Panc1 (cell line): ENCODE data around the gene OCEL1. TPM values are rescaled to one million over a fixed set of nuclear protein-coding genes. Genes with fewer than 3 reads are reported as not detected.

Source experiments
- ATAC-seq: fragments of 200-7000 bp; cut with Tn5 transposase; 2 replicates; pipeline ENCODE4 v1.9.1; 2020; ENCODE audit warnings: mild to moderate bottlenecking, moderate library complexity
- BruUV-seq: library from RNA; stranded (reverse); fragments of 400-500 nt; replicated peaks from 2 replicates; lab custom pipeline; 2021; lab: Mats Ljungman, UMichigan
- CTCF ChIA-PET: fragments of 300-600 bp; sonication (Branson Sonifier 250); formaldehyde crosslinking; loops from one replicate; lab custom pipeline; 2022; ENCODE audit warnings: antibody characterized with exemption; lab: Charles Lee
- POLR2A ChIA-PET: fragments of 300-600 bp; sonication (Branson Sonifier 250); formaldehyde crosslinking; loops from one replicate; lab custom pipeline; 2022; ENCODE audit warnings: antibody characterized with exemption; lab: Charles Lee
- DNase-seq: peaks from one replicate; pipeline ENCODE4 v3.0.0-alpha.2; 2010; ENCODE audit warnings: low read depth, low spot score
- H3K27ac ChIP-seq: 2 replicates; pipeline ENCODE4 v1.5.1; 2011; ENCODE audit warnings: mild to moderate bottlenecking, low read length, inconsistent platforms
- H3K27me3 ChIP-seq: fragments of 200-500 bp; sonication (Bioruptor generic); 2 replicates; pipeline ENCODE4 v1.6.0; 2014; ENCODE audit warnings: low read length, inconsistent platforms; ENCODE audit not compliant: control insufficient read depth, insufficient read depth
- H3K36me3 ChIP-seq: fragments of 200-500 bp; sonication (Bioruptor generic); 2 replicates; pipeline ENCODE4 v1.5.1; 2014; ENCODE audit warnings: inconsistent platforms, mild to moderate bottlenecking, low read length, moderate library complexity; ENCODE audit not compliant: control insufficient read depth, insufficient read depth
- H3K4me1 ChIP-seq: 2 replicates; pipeline ENCODE4 v1.5.1; 2011; ENCODE audit warnings: inconsistent platforms, mild to moderate bottlenecking, low read length, moderate library complexity; ENCODE audit not compliant: control insufficient read depth, insufficient read depth
- H3K4me3 ChIP-seq, 2 experiments: 2 replicates each; pipeline ENCODE4 v1.5.1; 2011 to 2012; ENCODE audit warnings: low read depth in 2 of 2, low read length in 2 of 2, mild to moderate bottlenecking in 2 of 2, inconsistent platforms in 1 of 2, moderate library complexity in 1 of 2
- H3K9me3 ChIP-seq: fragments of 200-500 bp; sonication (Bioruptor generic); 2 replicates; pipeline ENCODE4 v1.5.1; 2014; ENCODE audit warnings: low read depth, mild to moderate bottlenecking, inconsistent platforms, low read length, moderate library complexity; ENCODE audit not compliant: control insufficient read depth, insufficient read depth
- CTCF ChIP-seq: fragments of 450-650 bp; IDR thresholded peaks from 2 replicates; pipeline ENCODE4 v1.5.1; 2017; ENCODE audit warnings: mild to moderate bottlenecking
- POLR2AphosphoS5 ChIP-seq: IDR thresholded peaks from 2 replicates; pipeline ENCODE4 v1.6.1; 2012; ENCODE audit warnings: mild to moderate bottlenecking, low read depth, low read length, moderate library complexity
- SIN3A ChIP-seq: IDR thresholded peaks from 2 replicates; pipeline ENCODE4 v1.6.1; 2012; ENCODE audit warnings: low read depth, mild to moderate bottlenecking, low read length, moderate library complexity, borderline replicate concordance; ENCODE audit not compliant: insufficient read depth
- TCF7L2 ChIP-seq: IDR thresholded peaks from 2 replicates; pipeline ENCODE4 v1.6.1; 2011; ENCODE audit warnings: mild to moderate bottlenecking, low read depth, low read length, inconsistent platforms
- in situ Hi-C: cut with HindIII; loops from 2 replicates; pipeline ENCODE4 v1.10.0; 2016; ENCODE audit warnings: low sequenced_read_pairs, low pct_unique_long_range_greater_than_20kb
- intact Hi-C: fragments of 100-400 bp; cut with micrococcal nuclease; formaldehyde crosslinking; loops from one replicate; pipeline ENCODE4 v1.10.0; 2022; ENCODE audit not compliant: unreplicated experiment
- total RNA-seq: library from RNA; stranded (reverse); gene quantifications from one replicate; pipeline ENCODE4 v1.2.1, GENCODE V29; 2021; ENCODE audit not compliant: unreplicated experiment
- TF ChIP-seq, protein P1 (sequence below), 2 experiments: IDR thresholded peaks; 2 replicates each; pipeline ENCODE4 v1.6.1; 2011 to 2012; ENCODE audit warnings: low read depth in 2 of 2, control low read depth in 1 of 2, low read length in 1 of 2, mild to moderate bottlenecking in 1 of 2, moderate library complexity in 1 of 2; ENCODE audit not compliant: insufficient read depth in 1 of 2

Gene OCEL1
- total RNA-seq, 1 experiment from 2014 or later, result 37.1 TPM

DNA sequence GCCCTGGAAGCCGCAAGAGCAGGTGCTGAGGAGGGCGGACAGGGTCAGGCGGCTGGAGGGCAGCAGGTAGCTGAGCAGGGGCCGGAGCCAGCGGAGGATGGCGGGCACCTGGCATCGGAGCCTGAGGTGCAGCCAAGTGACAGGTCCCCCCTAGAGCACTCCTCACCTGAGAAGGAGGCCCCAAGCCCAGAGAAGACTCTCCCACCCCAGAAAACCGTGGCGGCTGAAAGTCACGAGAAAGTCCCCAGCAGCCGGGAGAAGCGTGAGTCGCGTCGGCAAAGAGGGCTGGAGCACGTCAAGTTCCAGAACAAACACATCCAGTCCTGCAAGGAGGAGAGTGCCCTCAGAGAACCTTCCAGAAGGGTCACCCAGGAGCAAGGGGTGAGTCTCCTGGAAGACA lies 31.4 kb upstream of the OCEL1 start:
- Histone ChIP-seq H3K4me3 (no peak overlapping the region), H3K9me3 (no peaks in the 10 kb centered on the region), H3K27me3 (no peaks in the 10 kb centered on the region), H3K27ac (no peak overlapping the region), H3K36me3 (no peaks in the 10 kb centered on the region; the same call in 1 of the 2 replicates), H3K4me1 (no peaks in the 10 kb centered on the region)
- in situ Hi-C loops (no loop called here), intact Hi-C loops (no loop called here)
- ATAC-seq, result no peak
- no TSS peak for BruUV-seq
- TF ChIP-seq POLR2AphosphoS5 (no peak), SIN3A (no peak), TCF7L2 (no peak), CTCF (no peak)
- TF ChIP-seq, protein P1, sequence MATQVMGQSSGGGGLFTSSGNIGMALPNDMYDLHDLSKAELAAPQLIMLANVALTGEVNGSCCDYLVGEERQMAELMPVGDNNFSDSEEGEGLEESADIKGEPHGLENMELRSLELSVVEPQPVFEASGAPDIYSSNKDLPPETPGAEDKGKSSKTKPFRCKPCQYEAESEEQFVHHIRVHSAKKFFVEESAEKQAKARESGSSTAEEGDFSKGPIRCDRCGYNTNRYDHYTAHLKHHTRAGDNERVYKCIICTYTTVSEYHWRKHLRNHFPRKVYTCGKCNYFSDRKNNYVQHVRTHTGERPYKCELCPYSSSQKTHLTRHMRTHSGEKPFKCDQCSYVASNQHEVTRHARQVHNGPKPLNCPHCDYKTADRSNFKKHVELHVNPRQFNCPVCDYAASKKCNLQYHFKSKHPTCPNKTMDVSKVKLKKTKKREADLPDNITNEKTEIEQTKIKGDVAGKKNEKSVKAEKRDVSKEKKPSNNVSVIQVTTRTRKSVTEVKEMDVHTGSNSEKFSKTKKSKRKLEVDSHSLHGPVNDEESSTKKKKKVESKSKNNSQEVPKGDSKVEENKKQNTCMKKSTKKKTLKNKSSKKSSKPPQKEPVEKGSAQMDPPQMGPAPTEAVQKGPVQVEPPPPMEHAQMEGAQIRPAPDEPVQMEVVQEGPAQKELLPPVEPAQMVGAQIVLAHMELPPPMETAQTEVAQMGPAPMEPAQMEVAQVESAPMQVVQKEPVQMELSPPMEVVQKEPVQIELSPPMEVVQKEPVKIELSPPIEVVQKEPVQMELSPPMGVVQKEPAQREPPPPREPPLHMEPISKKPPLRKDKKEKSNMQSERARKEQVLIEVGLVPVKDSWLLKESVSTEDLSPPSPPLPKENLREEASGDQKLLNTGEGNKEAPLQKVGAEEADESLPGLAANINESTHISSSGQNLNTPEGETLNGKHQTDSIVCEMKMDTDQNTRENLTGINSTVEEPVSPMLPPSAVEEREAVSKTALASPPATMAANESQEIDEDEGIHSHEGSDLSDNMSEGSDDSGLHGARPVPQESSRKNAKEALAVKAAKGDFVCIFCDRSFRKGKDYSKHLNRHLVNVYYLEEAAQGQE (IDR thresholded peaks at IDR 0.05; ENCODE audit: insufficient read depth in 1 of 2, low read depth in 2 of 2, low read length in 1 of 2), result no peak
- POLR2A ChIA-PET, result no interaction called here
- DNase-seq, result no peak
- CTCF ChIA-PET, result no interaction called here

DNA sequence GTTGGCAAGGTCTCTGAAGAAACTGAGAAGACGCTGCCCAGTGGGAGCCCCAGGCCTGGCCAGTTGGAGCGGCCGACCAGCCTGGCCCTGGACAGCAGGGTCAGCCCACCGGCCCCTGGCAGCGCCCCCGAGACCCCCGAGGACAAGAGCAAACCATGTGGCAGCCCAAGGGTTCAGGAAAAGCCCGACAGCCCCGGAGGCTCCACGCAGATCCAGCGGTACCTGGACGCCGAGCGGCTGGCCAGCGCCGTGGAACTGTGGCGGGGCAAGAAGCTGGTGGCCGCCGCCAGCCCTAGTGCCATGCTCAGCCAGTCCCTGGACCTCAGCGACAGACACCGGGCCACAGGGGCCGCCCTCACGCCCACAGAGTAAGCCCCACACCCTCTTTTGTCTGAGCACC lies 30.9 kb upstream of the OCEL1 start:
- no peak for DNase-seq
- CTCF ChIA-PET, result no interaction called here
- intact Hi-C loops (no loop called here), in situ Hi-C loops (no loop called here)
- Histone ChIP-seq H3K9me3 (no peaks in the 10 kb centered on the region), H3K36me3 (no peaks in the 10 kb centered on the region; the same call in 1 of the 2 replicates), H3K4me1 (no peaks in the 10 kb centered on the region), H3K27ac (no peak overlapping the region), H3K4me3 (no peak overlapping the region), H3K27me3 (no peaks in the 10 kb centered on the region)
- no TSS peak for BruUV-seq
- no peak for TF ChIP-seq CTCF
- TF ChIP-seq SIN3A, result no peak
- TF ChIP-seq, protein P1 (IDR thresholded peaks at IDR 0.05; ENCODE audit: insufficient read depth in 1 of 2, low read depth in 2 of 2, low read length in 1 of 2), result no peak
- TF ChIP-seq POLR2AphosphoS5, result no peak
- no peak for TF ChIP-seq TCF7L2
- no peak for ATAC-seq
- POLR2A ChIA-PET, result no interaction called here
